SK-MEL-5 (cell line): ENCODE data around the gene ACKR2. TPM values are rescaled to one million over a fixed set of nuclear protein-coding genes. Genes with fewer than 3 reads are reported as not detected.
A peak's percentile ranks its signal among the peaks of the same experiment; 100 is the strongest.

Experiments
- DNase-seq: peaks from one replicate; pipeline ENCODE4 v3.0.0-alpha.2; 2016; ENCODE audit warnings: low read depth, low spot score
- in situ Hi-C: cut with HindIII; loops from 2 replicates; pipeline ENCODE4 v1.10.0; 2016; ENCODE audit warnings: low sequenced_read_pairs, high pct_unique_total_duplicates, low pct_unique_long_range_greater_than_20kb
- small RNA-seq, 2 experiments: library from RNA; depleted of rRNA; stranded (forward); fragments of <200 nt; gene quantifications; one replicate each; pipeline ENCODE3, GENCODE V24; 2014
- total RNA-seq: library from RNA; depleted of rRNA; stranded (reverse); fragments of >200 nt; shearing (Covaris generic); gene quantifications from 2 replicates; pipeline ENCODE4 v1.2.3, GENCODE V29; 2014; rRNA removed

The ACKR2 gene
- total RNA-seq, 1 experiment from 2014 or later, result not detected

DNA sequence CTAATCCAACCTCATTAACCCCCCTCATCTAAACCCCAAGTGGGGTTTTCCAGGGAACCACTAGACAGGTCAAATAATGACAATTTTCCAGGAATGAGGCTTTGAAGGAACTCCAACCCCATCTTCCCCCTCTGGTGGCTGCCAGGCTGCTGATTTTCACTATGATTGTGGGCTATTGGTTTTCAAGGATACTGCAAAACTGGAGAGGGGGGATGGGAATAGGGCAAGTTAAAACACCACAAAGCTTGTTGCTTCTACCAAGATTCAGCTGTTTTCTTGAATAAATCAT is 86.3 kb downstream of the ACKR2 start:
- DNase-seq, result no peak
- in situ Hi-C loops, result no loop called here

DNA sequence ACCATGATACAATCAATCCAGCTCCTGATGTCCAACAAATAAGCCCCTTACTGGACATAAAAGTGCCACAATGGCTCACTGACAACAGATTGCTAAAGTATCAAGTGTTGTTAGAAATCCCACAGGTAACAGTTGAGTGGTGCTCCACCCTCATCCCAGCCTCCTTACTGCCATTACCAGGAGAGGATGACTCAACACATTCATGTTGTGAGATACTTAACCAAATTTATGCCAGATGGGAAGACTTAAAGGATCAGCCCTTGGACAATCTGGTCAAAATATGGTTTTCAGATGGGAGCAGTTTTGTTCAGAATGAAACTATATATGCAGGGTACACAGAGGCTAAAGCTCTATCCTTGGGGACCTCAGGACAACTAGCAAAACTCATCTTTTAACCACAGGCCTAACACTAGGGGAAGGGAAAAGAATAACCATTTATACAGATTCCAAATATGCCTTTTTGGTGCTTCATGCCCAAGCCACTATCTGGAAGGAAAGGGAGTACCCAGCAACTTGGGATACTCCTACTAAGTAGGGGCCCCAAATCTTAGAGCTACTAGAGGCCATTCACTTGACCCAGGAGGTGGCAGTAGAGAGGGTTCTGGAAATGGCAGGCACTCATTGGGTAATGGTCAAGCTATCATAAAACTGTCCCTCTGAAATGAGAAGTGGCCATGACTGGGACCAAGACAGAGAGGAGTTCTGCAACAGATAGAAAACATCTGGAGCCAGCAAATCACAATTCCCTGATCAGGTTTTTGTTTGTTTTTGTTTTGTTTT is 89.8 kb downstream of the ACKR2 start:
- DNase-seq, result no peak
- in situ Hi-C loops, result no loop called here

DNA sequence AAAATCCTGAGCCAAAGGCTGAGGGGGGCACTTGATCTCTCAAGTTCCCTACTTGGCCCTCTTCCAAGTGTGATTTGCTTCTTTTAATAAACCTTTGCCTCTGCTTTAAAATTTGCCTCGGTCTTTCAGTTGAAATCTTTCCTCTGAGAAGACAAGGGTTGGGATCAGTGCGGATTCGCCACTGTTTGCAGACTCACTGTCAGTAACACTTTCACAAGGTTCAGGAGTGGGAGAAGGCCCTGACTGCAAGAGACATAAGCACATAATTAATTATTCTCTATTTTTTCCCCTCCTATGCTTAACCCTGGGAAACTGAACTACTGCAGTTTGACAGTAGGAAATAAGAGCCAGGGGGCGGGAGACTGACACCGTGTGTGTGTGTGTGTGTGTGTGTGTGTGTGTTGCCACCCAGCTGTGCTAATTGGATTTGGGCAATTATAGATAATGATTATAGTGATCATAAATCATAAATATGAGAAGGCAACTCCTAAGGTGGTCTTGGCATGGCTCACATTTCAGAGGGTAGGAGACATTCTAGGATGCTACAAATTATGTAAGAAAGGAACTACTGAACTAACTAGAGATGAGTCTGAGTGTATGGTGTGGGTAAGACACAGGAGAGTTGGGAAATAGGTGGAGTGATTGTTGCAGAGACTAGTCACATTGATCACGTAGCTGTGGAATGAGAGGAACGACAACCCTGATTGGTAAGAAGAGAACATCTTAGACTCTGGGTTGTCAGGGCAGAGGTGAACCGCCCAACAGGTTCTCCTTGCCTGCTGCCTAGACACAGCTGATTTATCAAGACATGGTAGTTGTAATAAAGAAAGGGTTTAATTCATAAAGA is 91.2 kb downstream of the ACKR2 start:
- in situ Hi-C loops, result no loop called here
- no peak for DNase-seq

DNA sequence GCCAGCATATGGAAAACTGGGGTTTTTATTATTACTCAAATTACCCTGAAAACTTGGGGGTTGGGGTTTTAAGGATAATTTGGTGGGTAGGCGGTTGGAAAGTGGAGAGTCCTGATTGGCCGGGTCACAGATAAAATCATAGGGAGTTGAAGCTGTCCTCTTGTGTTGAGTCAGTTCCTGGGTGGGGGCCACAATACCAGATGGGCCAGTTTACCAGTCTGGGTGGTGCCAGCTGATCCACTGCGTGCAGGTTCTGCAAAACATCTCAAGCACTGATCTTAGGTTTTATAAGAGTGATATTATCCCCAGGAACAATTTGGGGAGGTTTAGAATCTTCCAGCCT is 91.8 kb downstream of the ACKR2 start:
- in situ Hi-C loops, result no loop called here

DNA sequence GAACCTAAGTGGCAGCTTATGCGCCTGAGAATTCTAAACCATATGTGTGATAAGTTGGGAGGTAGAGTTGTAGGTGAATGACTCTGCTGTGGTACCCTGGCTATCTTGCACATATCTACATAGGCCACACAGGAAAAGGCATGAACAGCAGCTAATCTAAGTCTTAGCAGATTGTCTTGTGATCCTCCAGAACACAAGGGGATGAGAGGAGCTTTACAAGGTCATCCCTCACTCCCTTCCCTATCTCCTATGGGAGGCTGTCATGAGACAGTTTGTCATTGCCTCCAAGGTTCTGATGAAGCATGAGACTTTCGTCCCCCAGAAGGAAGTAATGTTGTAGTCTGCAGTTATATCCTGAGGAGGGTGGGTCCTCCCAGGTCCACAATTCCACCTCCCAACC is 93.0 kb downstream of the ACKR2 start:
- in situ Hi-C loops, result no loop called here
- peak; percentile 25 for DNase-seq

More for the DNA sequence above, 91.8 kb downstream of the ACKR2 start:
- DNase-seq, result no peak

DNA sequence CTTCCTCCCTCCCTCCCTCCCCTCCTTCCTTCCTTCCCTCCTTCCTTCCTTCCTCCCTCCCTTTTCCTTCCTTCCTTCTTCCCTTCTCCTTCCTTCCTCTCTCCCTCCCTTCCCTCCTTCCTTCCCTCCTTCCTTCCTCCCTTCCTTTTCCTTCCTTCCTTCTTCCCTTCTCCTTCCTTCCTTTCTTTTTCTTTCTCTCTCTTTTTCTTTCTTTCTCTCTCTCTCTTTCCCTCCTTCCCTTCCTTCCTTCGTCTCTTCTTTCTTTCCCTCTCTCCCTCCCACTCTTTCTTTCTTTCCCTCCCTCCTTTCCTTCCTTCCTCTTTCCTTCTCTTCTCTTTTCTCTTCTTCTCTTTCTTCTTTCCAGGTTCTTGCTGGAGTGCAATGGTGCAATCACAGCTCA is 94.8 kb downstream of the ACKR2 start:
- DNase-seq, result no peak
- in situ Hi-C loops, result no loop called here

DNA sequence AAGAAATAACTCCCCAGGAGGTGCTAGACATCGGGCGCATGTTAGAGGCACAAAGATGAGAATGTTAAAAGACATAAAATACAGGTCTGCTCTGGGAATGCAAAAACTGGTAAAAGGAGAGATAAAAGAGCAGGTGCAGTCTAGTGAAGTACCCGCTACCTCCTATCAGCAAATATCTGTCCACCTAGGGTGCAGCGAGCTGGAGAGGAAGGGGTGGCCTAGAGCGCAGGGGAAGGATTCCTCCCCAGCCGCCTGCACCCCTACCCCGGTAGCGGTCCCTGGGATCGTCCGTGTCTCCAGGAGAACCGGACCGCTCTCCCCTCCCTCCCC is 96.5 kb downstream of the ACKR2 start:
- in situ Hi-C loops, result no loop called here
- DNase-seq, result no peak

DNA sequence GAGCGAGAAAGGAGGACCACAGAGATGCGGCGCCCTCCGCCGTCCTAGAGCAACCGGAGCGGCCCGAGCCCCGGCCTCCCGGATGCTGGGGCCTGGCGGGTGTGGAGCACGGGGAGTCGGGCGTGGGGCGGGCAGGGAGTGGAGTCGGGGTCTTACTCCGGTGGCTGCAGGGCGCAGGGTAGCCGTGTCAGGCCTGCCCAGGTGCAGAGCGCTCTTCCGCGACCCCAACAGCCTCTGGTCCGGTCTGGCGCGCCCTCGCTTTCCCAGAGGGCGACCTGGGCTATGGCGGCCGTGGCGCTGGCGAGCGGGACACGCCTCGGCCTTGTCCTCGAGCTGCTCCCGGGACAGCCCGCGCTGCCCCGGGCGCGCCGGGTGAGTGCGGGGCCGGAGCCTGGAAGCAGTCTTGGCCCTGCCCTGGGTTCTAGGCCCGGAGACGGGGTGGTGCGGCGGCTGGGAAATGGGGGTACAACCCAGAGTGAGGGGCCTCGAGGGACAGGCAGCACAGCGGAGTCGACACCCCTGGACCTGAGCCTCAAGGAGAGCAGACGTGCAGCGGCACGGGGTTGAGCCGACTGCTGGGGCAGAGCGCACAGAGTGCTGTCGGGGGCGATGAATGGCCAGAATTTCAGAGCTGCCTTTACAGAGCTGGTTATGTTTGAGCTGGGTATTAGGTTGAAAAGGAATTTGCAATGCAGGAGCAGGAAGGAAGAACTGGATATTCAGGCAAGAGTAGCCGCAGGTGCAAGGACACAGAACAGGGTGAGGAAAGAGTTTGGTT is 97.0 kb downstream of the ACKR2 start, which contains the start of gene ZNF662:
Gene ZNF662 (plus strand): TSS at position 73 of the 778 bp plus-strand sequence. CDS start 1,973 bp downstream, outside the sequence.
- DNase-seq, result no peak
- in situ Hi-C loops, result no loop called here

DNA sequence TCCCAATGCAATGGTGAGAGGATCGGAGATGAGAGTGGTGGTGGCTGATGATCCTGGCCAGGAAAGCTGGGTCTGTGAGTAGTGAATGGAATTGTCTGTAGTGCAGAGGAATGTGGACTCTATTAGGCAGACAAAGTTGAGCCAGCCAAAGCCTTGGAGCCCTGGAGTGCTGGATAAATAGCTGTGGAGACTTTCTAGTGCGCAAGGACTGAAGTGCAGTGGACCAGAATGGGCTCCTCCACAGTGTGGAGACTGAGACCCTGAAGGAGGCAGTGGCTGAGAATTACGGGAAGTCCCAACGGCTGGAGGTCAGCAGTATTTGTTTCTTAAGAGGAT is 97.6 kb downstream of the ACKR2 start:
- in situ Hi-C loops, result no loop called here
- no peak for DNase-seq

DNA sequence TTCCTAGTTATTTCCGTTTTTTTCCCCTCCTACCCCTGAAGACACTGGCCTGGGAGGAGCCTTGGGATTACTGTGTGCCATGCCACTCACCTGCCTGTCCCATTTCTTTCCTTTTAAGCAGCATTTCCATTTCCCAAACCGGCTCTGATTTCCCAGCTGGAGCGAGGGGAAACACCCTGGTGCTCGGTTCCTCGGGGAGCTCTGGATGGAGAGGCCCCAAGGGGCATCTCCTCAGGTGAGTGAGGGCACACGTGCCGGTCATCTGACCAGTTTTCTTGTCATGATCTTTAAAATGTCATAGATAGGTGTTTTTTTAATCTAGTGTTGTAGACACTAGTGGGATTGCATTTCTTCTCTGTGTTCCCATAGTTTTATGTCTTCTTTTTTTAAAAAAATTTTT is 99.4 kb downstream of the ACKR2 start:
- DNase-seq, result no peak
- in situ Hi-C loops, result no loop called here

DNA sequence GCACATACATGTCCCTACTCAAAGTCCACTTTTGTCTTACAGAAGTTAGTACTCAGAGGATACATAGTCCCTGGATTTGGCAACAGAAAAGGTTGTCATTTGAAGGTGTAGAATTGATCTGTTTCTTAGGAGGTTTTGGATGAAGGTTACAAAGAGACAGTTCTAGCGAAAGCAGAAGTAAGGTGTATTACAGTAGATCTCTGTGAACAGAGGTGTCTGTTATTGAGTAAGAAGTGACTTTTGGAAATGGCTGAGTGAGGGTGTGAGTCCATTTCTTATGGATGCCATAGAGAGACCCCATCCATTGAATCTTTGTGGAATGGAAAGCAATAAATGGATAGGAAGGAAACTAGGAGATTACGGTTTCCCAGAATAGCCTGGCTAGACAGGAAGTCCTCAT is 102.3 kb downstream of the ACKR2 start:
- in situ Hi-C loops, result no loop called here
- no peak for DNase-seq

DNA sequence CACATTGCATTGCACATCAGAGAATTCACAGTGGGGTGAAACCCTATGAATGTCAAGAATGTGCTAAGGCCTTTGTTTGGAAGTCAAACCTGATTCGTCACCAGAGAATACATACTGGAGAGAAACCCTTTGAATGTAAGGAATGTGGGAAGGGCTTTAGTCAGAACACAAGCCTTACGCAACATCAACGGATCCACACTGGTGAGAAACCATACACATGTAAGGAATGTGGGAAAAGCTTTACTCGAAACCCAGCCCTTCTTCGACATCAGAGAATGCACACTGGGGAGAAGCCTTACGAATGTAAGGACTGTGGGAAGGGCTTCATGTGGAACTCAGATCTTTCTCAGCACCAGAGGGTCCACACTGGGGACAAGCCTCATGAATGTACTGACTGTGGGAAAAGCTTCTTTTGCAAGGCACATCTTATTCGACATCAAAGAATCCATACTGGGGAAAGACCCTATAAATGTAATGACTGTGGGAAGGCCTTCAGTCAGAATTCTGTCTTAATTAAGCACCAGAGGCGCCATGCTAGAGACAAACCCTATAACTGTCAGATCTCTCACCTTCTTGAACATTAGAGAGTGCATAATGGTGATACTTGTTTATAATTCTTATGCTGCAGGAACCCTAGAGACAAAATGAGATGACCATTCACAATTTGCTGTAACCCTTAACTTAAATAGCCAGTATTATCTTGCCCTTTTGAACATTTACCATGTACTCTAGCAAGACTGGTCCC is 105.7 kb downstream of the ACKR2 start:
- DNase-seq, result no peak
- in situ Hi-C loops, result no loop called here

Small RNA genes lying within 50 kb of the gene (small RNA-seq; reads per million reads assigned to genes)
- gene CCDC13, result 0 reads per million in 2 experiments

Other genes starting within 250 kb of the ACKR2 start
- gene SEC22C, start 227.5 kb upstream of the ACKR2 start, total RNA-seq, result 59.2 and 62.4 TPM in 2 replicates
- gene SS18L2, start 218.6 kb upstream of the ACKR2 start, total RNA-seq, result 24.9 and 26.0 TPM in 2 replicates
- 18.9 and 19.0 TPM in 2 replicates for gene NKTR, start 208.8 kb upstream of the ACKR2 start, total RNA-seq
- 2.6 and 2.9 TPM in 2 replicates for gene ZBTB47, start 155.7 kb upstream of the ACKR2 start, total RNA-seq
- not detected in 2 replicates for gene KLHL40, start 123.9 kb upstream of the ACKR2 start, total RNA-seq
- not detected in 2 replicates for gene HHATL, start 106.6 kb upstream of the ACKR2 start, total RNA-seq
- gene CCDC13, start 36.2 kb upstream of the ACKR2 start, total RNA-seq, result 0.48 TPM in 1 of 2 replicates, not detected in the other
- 165 and 193 TPM in 2 replicates for gene HIGD1A, start 5.0 kb upstream of the ACKR2 start, total RNA-seq
- gene CYP8B1, start 66.4 kb downstream of the ACKR2 start, total RNA-seq, result not detected in 2 replicates
- gene ZNF662, start 96.7 kb downstream of the ACKR2 start, total RNA-seq, result 0.13 TPM in 1 of 2 replicates, not detected in the other
- 0.11 TPM in 1 of 2 replicates, not detected in the other for gene GASK1A, start 169.9 kb downstream of the ACKR2 start, total RNA-seq